Kidney (tissue), 14 donors: ENCODE data around the gene UAP1L1. TPM values are rescaled to one million over a fixed set of nuclear protein-coding genes. Genes with fewer than 3 reads are reported as not detected.
A peak's percentile ranks its signal among the peaks of the same experiment; 100 is the strongest.

ENCODE experiments used
- DNase-seq, 5 donors: peaks; one replicate each; pipeline ENCODE4 v3.0.0-alpha.2; 2013 to 2020
- FAIRE-seq: peaks from 2 replicates; lab custom pipeline; 2012; peaks lifted over from hg19 to GRCh38; lab: Jason Lieb, UNC
- H3K27ac ChIP-seq, 2 donors: one replicate each; pipeline ENCODE4 v1.7.0; 2013; ENCODE audit warnings: low read depth in 2 of 2, low read length in 2 of 2, inconsistent platforms in 1 of 2
- H3K27me3 ChIP-seq: one replicate; pipeline ENCODE4 v1.7.1; 2013; ENCODE audit warnings: low read length, inconsistent platforms; ENCODE audit not compliant: control insufficient read depth, insufficient read depth
- H3K36me3 ChIP-seq, 3 donors: one replicate each; pipeline versions ENCODE4 v1.7.0 to v1.7.1; 2013; ENCODE audit warnings: low read length in 3 of 3, control low read depth in 1 of 3, inconsistent platforms in 1 of 3; ENCODE audit not compliant: insufficient read depth in 3 of 3, control insufficient read depth in 2 of 3
- H3K4me1 ChIP-seq, 3 donors: one replicate each; pipeline versions ENCODE4 v1.7.0 to v1.7.1; 2013; ENCODE audit warnings: low read length in 3 of 3, inconsistent platforms in 1 of 3, low read depth in 1 of 3; ENCODE audit not compliant: control insufficient read depth in 2 of 3, insufficient read depth in 2 of 3
- H3K4me3 ChIP-seq, 3 donors: one replicate each; pipeline versions ENCODE4 v1.7.0 to v1.8.1; 2013; ENCODE audit warnings: low read length in 3 of 3, control low read depth in 1 of 3, inconsistent platforms in 1 of 3
- H3K9ac ChIP-seq, 3 donors: one replicate each; pipeline versions ENCODE4 v1.7.0 to v1.7.1; 2013; ENCODE audit warnings: low read length in 3 of 3, control low read depth in 1 of 3, inconsistent platforms in 1 of 3
- H3K9me3 ChIP-seq, 3 donors: one replicate each; pipeline versions ENCODE4 v1.7.0 to v1.7.1; 2013; ENCODE audit warnings: low read length in 3 of 3, control low read depth in 1 of 3, inconsistent platforms in 1 of 3; ENCODE audit not compliant: control insufficient read depth in 2 of 3, insufficient read depth in 1 of 3
- CTCF ChIP-seq: IDR thresholded peaks from 3 replicates; pipeline ENCODE4 v1.5.1; 2012; ENCODE audit warnings: mild to moderate bottlenecking, moderate library complexity, borderline replicate concordance; ENCODE audit not compliant: insufficient read depth; ENCODE audit errors: extremely low read depth
- intact Hi-C: fragments of 100-400 bp; cut with DNase I; formaldehyde crosslinking; loops from one replicate; pipeline ENCODE4 v1.11.1; 2022
- polyA plus RNA-seq: library from polyadenylated mRNA; stranded (reverse); fragments of 350-450 nt; fragmentation: Illumina TruSeq; extraction: RNeasy Lipid Tissue Mini Kit (QIAGEN cat#74804); gene quantifications from one replicate; pipeline ENCODE4 v1.2.3, GENCODE V29; 2014; ENCODE audit warnings: low read depth, low replicate concordance; ENCODE audit not compliant: insufficient read depth
- total RNA-seq: library from RNA; stranded (reverse); fragmentation: NEBNext Ultra II Directional; extraction: Animal tissue kit (Norgen Biotek cat#: 25700); gene quantifications from one replicate; pipeline ENCODE4 v1.2.1, GENCODE V29; 2021
- donor health status: control.
- donor health status: control.
- donor health status: control.
- donor health status: control.
- donor health status: control.
- donor health status: DM: yes; HTN: yes; CAD: no.
- donor health status: Normal renal cell carcinoma (clear cell type).

UAP1L1 gene
- total and polyA plus RNA-seq, 2 donors from 2014 or later: 12.7 to 14.4 TPM

GRCh38 chr9:137029058-137029936 lies 48.0 kb upstream of the UAP1L1 start:
- FAIRE-seq: no peak
- Histone ChIP-seq H3K9me3 (no peaks in the 10 kb centered on the region), H3K9ac (no peak overlapping the region), H3K27ac (no peak overlapping the region), H3K36me3 (no peaks in the 10 kb centered on the region), H3K4me1 (peaks cover 0 to 39% (median 20%) of the 10 kb centered on the region in 3 donors), H3K27me3 (no peaks in the 10 kb centered on the region), H3K4me3 (peak overlapping the region in 1 of 3 donors; percentile 57)
- intact Hi-C loops: loop anchor here (10.0 kb wide), 1 partner anchor 74 kb away; the partner anchor contains the start of gene LCN12
- peak; percentile 58 to 91 (median 70) for DNase-seq
- TF ChIP-seq CTCF: peak; percentile 76

- Histone ChIP-seq H3K9ac (no peak overlapping the region), H3K9me3 (no peaks in the 10 kb centered on the region), H3K27me3 (no peaks in the 10 kb centered on the region), H3K27ac (no peak overlapping the region), H3K36me3 (no peaks in the 10 kb centered on the region), H3K4me3 (no peak overlapping the region), H3K4me1 (peaks cover 0 to 40% (median 20%) of the 10 kb centered on the region in 3 donors)
- no peak for TF ChIP-seq CTCF
- no peak for DNase-seq
- no peak for FAIRE-seq
- intact Hi-C loops: loop anchor here (10.0 kb wide), 1 partner anchor 245 kb away; no protein-coding TSS in a partner anchor
These were observed 47.3 kb upstream of the UAP1L1 start for GRCh38 chr9:137030006-137030405.

GRCh38 chr9:137030538-137031527 lies 46.5 kb upstream of the UAP1L1 start:
- TF ChIP-seq CTCF: no peak
- peak in 3 of 5 donors; percentile 50 to 70 (median 60) for DNase-seq
- H3K9ac ChIP-seq: no peak overlapping the region
- no peak for FAIRE-seq
- H3K4me1 ChIP-seq: peaks cover 0 to 37% (median 20%) of the 10 kb centered on the region in 3 donors
- H3K4me3 ChIP-seq: no peak overlapping the region
- H3K27me3 ChIP-seq: no peaks in the 10 kb centered on the region
- intact Hi-C loops: loop anchor here (10.0 kb wide), 1 partner anchor 246 kb away; no protein-coding TSS in a partner anchor
- H3K9me3 ChIP-seq: no peaks in the 10 kb centered on the region
- H3K27ac ChIP-seq: no peak overlapping the region
- no peaks in the 10 kb centered on the region for H3K36me3 ChIP-seq
